B cell (primary cell): ENCODE data around the gene METAP1D.

Experiments
- EZH2 ChIP-seq: IDR thresholded peaks from 2 replicates; pipeline ENCODE4 v1.6.1; 2012; ENCODE audit warnings: borderline replicate concordance, low read depth, mild to moderate bottlenecking, moderate library complexity, low read length; ENCODE audit not compliant: insufficient read depth, poor library complexity, severe bottlenecking
- TF ChIP-seq, protein P1 (sequence below): fragments of 200-600 bp; IDR thresholded peaks from one replicate; pipeline ENCODE4 v1.8.0; 2022; ENCODE audit warnings: antibody characterized with exemption, mild to moderate bottlenecking

DNA sequence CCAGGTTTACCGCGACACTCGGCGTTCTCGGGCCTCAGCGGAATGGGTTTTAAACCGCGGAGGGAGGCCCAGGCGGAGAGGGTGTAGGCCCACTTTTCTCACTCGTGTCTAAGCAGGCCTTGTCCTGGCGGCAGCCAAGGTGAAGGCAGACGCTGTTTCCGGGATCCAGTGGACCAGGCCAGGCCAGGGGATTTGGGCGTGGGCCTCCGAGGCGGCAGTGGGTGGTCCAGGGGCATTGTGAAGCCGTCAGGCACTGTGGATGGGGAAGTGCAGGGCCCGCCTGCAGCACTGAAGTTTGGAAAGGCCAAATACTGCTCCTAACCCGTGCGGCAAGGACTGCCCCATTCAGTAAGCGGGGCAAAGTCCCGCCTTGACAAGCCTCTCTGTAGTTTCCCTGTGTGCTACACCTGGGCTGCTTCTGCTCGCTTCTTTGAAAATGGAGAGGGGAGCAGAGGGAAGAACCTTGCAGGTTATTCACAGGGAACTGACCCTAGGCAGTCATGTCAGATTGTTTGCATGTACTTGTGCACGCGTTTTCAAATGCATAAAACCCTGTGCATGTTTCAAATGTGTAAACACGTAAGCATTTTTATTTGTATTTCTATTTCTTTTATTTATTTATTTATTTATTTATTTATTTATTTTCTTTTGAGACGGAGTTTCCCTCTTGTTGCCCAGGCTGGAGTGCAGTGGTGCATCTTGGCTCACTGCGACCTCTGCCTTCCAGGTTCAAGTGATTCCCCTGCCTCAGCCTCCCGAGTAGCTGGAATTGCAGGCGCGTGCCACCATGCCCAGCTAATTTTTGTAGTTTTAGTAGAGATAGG lies 110.4 kb downstream of the METAP1D start:
- TF ChIP-seq, protein P1, sequence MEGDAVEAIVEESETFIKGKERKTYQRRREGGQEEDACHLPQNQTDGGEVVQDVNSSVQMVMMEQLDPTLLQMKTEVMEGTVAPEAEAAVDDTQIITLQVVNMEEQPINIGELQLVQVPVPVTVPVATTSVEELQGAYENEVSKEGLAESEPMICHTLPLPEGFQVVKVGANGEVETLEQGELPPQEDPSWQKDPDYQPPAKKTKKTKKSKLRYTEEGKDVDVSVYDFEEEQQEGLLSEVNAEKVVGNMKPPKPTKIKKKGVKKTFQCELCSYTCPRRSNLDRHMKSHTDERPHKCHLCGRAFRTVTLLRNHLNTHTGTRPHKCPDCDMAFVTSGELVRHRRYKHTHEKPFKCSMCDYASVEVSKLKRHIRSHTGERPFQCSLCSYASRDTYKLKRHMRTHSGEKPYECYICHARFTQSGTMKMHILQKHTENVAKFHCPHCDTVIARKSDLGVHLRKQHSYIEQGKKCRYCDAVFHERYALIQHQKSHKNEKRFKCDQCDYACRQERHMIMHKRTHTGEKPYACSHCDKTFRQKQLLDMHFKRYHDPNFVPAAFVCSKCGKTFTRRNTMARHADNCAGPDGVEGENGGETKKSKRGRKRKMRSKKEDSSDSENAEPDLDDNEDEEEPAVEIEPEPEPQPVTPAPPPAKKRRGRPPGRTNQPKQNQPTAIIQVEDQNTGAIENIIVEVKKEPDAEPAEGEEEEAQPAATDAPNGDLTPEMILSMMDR: no peak
- no peak for TF ChIP-seq EZH2
